Right cardiac atrium (tissue), 5 donors: ENCODE data around the gene GDF15. TPM values are rescaled to one million over a fixed set of nuclear protein-coding genes. Genes with fewer than 3 reads are reported as not detected.
A peak's percentile ranks its signal among the peaks of the same experiment; 100 is the strongest.

ENCODE experiments used
- ATAC-seq, 2 donors: fragments of 200-7000 bp; cut with Tn5 transposase; one replicate each; pipeline versions ENCODE4 v1.8.0 to v1.9.1; 2020; ENCODE audit warnings: moderate library complexity in 2 of 2, mild to moderate bottlenecking in 1 of 2
- DNase-seq, 3 donors: peaks; one replicate each; pipeline ENCODE4 v3.0.0-alpha.2; 2020
- H3K27ac ChIP-seq: one replicate; pipeline ENCODE4 v1.5.1; 2013; ENCODE audit warnings: mild to moderate bottlenecking, low read length, control low read depth, moderate library complexity
- H3K27me3 ChIP-seq: one replicate; pipeline ENCODE4 v1.6.1; 2013; ENCODE audit not compliant: control insufficient read depth, insufficient read depth
- H3K4me1 ChIP-seq: one replicate; pipeline ENCODE4 v1.6.1; 2013; ENCODE audit warnings: low read length; ENCODE audit not compliant: control insufficient read depth, insufficient read depth
- H3K4me3 ChIP-seq: one replicate; pipeline ENCODE4 v1.5.1; 2013; ENCODE audit warnings: low read length, control low read depth
- H3K9me3 ChIP-seq: one replicate; pipeline ENCODE4 v1.6.1; 2013; ENCODE audit warnings: low read length; ENCODE audit not compliant: control insufficient read depth
- WGBS: extraction: QIAGEN DNeasy Blood & Tissue Kit; methylation state at CpG from one replicate; pipeline ENCODE4 v1.1.7; 2013; 5-methylcytosine and 5-hydroxymethylcytosine counted together
- intact Hi-C, 4 donors: fragments of 100-400 bp; cut with DNase I; formaldehyde crosslinking; loops; one replicate each; pipeline versions ENCODE4 v1.11.0 to v1.14.0; 2022 to 2023
- long read RNA-seq, 4 donors: library from polyadenylated mRNA; unstranded; transcript quantifications; one replicate each; pipeline ENCODE4 v2.0.0, GENCODE V29; 2020 to 2021
- polyA plus RNA-seq: library from polyadenylated mRNA; stranded (reverse); fragments of 200-250 nt; gene quantifications from one replicate; pipeline ENCODE4 v1.2.3, GENCODE V29; 2013
- total RNA-seq, 4 donors: library from RNA; stranded (reverse); fragmentation: NEBNext Ultra II Directional; extraction: Animal tissue kit (Norgen Biotek cat#: 25700); gene quantifications; one replicate each; pipeline ENCODE4 v1.2.1, GENCODE V29; 2021
- donor health status: healthy with polysubstance abuse.
- donor health status: DM: no; HTN: yes; CAD: no.
- donor health status: DM: no; HTN: no; CAD: no.
- donor health status: DM: no; HTN: yes; CAD: no; lungs with severe emphysema.
- donor health status: DM: yes; HTN: yes; CAD: no.

The GDF15 gene
- total RNA-seq (under 1 TPM in 3 of 4 donors, not detected in 1; 0.50 to 0.60 (median 0.53) TPM), polyA plus RNA-seq (0.25 TPM)
- long read RNA-seq, donor 1 = 0 reads
- long read RNA-seq, donor 2 = 0 reads
- long read RNA-seq, donor 3 = 0 reads
- long read RNA-seq, donor 4 = 0 reads

GRCh38 chr19:18385675-18386542 lies at the start of gene GDF15:
GDF15 (plus strand) TSS chr19:18386158; CDS start chr19:18386190, 32 bp downstream.
- 41% methylated on average over 33 of the region's 33 CpGs for WGBS
- Histone ChIP-seq H3K4me1 (no peaks in the 10 kb centered on the region), H3K27ac (no peak within 1 kb of the TSS), H3K27me3 (no peaks in the 10 kb centered on the region), H3K9me3 (no peaks in the 10 kb centered on the region), H3K4me3 (no peak within 1 kb of the TSS)
- intact Hi-C loops = no loop called here
- peak; percentile 52 to 78 (median 71) for DNase-seq
- ATAC-seq = peak; percentile 44 to 45

GRCh38 chr19:18338541-18338940 lies 47.4 kb upstream of the GDF15 start:
- intact Hi-C loops = no loop called here
- Histone ChIP-seq H3K4me1 (no peaks in the 10 kb centered on the region), H3K9me3 (no peaks in the 10 kb centered on the region), H3K27me3 (no peaks in the 10 kb centered on the region), H3K4me3 (no peak overlapping the region), H3K27ac (no peak overlapping the region)
- DNase-seq = no peak
- 66% methylated on average over 9 of the region's 9 CpGs for WGBS
- ATAC-seq = no peak

GRCh38 chr19:18339723-18340122 lies 46.2 kb upstream of the GDF15 start:
- Histone ChIP-seq H3K4me1 (no peaks in the 10 kb centered on the region), H3K27me3 (no peaks in the 10 kb centered on the region), H3K27ac (no peak overlapping the region), H3K4me3 (no peak overlapping the region), H3K9me3 (no peaks in the 10 kb centered on the region)
- peak; percentile 4 to 22 for ATAC-seq
- 46% methylated on average over 6 of the region's 6 CpGs for WGBS
- intact Hi-C loops = loop anchor here in 1 of 4 donors (10.0 kb wide), 1 partner anchor 65 kb away; no protein-coding TSS in a partner anchor
- DNase-seq = no peak

- Histone ChIP-seq H3K4me3 (peak within 1 kb of the TSS; percentile 69), H3K9me3 (no peaks in the 10 kb centered on the region), H3K4me1 (no peaks in the 10 kb centered on the region), H3K27me3 (no peaks in the 10 kb centered on the region), H3K27ac (peak within 1 kb of the TSS; percentile 10)
- intact Hi-C loops = loop anchor here in 1 of 4 donors (10.0 kb wide), 1 partner anchor 64 kb away; no protein-coding TSS in a partner anchor
- peak; percentile 89 to 91 for ATAC-seq
- WGBS = 4% methylated on average over 69 of the region's 69 CpGs
- peak; percentile 76 to 94 (median 93) for DNase-seq
Measured at GRCh38 chr19:18340190-18340989, 45.6 kb upstream of the GDF15 start, which contains the start of gene PGPEP1. PGPEP1 (plus strand) TSS chr19:18340598; CDS start chr19:18340682, 84 bp downstream.

- peak; percentile 63 to 85 (median 80) for DNase-seq
- Histone ChIP-seq H3K4me3 (peak overlapping the region; percentile 69), H3K9me3 (no peaks in the 10 kb centered on the region), H3K27me3 (no peaks in the 10 kb centered on the region), H3K4me1 (no peaks in the 10 kb centered on the region), H3K27ac (peak overlapping the region; percentile 10)
- WGBS = 1% methylated on average over 18 of the region's 18 CpGs
- intact Hi-C loops = loop anchor here in 1 of 4 donors (10.0 kb wide), 1 partner anchor 64 kb away; no protein-coding TSS in a partner anchor
- peak; percentile 60 to 66 for ATAC-seq
Measured at GRCh38 chr19:18340990-18341868, 44.7 kb upstream of the GDF15 start.

- Histone ChIP-seq H3K9me3 (no peaks in the 10 kb centered on the region), H3K27ac (no peak overlapping the region), H3K4me1 (no peaks in the 10 kb centered on the region), H3K27me3 (no peaks in the 10 kb centered on the region), H3K4me3 (no peak overlapping the region)
- ATAC-seq = no peak
- no peak for DNase-seq
- intact Hi-C loops = loop anchor here in 1 of 4 donors (10.0 kb wide), 1 partner anchor 63 kb away; no protein-coding TSS in a partner anchor
- WGBS = 79% methylated on average over 8 of the region's 8 CpGs
Measured at GRCh38 chr19:18342090-18342632, 43.8 kb upstream of the GDF15 start.

GRCh38 chr19:18344582-18344950 lies 41.4 kb upstream of the GDF15 start:
- Histone ChIP-seq H3K27me3 (no peaks in the 10 kb centered on the region), H3K4me1 (no peaks in the 10 kb centered on the region), H3K9me3 (no peaks in the 10 kb centered on the region), H3K27ac (no peak overlapping the region), H3K4me3 (no peak overlapping the region)
- no peak for ATAC-seq
- no peak for DNase-seq
- intact Hi-C loops = loop anchor here in 1 of 4 donors (10.0 kb wide), 1 partner anchor 60 kb away; no protein-coding TSS in a partner anchor
- WGBS = 68% methylated on average over 13 of the region's 13 CpGs

GRCh38 chr19:18345296-18345695 lies 40.7 kb upstream of the GDF15 start:
- no peaks in the 10 kb centered on the region for H3K4me1 ChIP-seq
- ATAC-seq (no peak), DNase-seq (no peak)
- WGBS = 94% methylated on average over 6 of the region's 6 CpGs
- H3K27ac ChIP-seq = no peak overlapping the region
- H3K9me3 ChIP-seq = no peaks in the 10 kb centered on the region
- H3K4me3 ChIP-seq = no peak overlapping the region
- no peaks in the 10 kb centered on the region for H3K27me3 ChIP-seq
- intact Hi-C loops = loop anchor here in 2 of 4 donors (5.0 to 10.0 kb wide), 2 partner anchors 60 to 67 kb away; no protein-coding TSS in a partner anchor

DNA sequence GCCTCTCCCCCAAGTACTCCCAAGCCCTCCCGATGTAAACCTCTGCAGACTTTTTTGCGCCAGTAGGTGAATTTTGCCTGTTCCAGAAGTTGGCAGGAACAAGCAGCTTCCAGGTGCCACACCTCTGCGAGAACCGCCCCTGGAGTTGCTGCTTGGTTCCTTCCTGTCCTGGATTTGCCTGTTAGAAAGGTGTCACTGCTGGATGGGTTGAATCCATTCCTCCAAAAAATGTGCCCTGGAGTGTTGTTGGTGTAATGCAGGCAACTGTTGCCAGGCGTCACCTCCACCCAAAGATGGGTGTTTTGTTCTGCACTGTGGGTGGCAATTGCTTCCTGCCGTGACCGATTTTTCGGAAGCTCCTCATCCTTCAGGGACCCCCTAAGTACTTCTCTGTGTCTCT lies 39.9 kb upstream of the GDF15 start:
- 68% methylated on average over 8 of the region's 8 CpGs for WGBS
- intact Hi-C loops = loop anchor here in 2 of 4 donors (5.0 to 10.0 kb wide), 2 partner anchors 59 to 66 kb away; no protein-coding TSS in a partner anchor
- H3K4me1 ChIP-seq = no peaks in the 10 kb centered on the region
- no peak overlapping the region for H3K27ac ChIP-seq
- ATAC-seq (no peak), DNase-seq (no peak)
- no peaks in the 10 kb centered on the region for H3K27me3 ChIP-seq
- no peaks in the 10 kb centered on the region for H3K9me3 ChIP-seq
- H3K4me3 ChIP-seq = no peak overlapping the region
